Esophagus squamous epithelium (tissue), 4 donors: ENCODE measurements around the gene RIOK3.

Experiments
- POLR2A ChIP-seq, 4 donors: fragments of 450-650 bp; IDR thresholded peaks; one replicate each; pipeline ENCODE4 v1.6.1; 2017; ENCODE audit warnings: antibody characterized with exemption in 4 of 4, mild to moderate bottlenecking in 4 of 4, moderate library complexity in 3 of 4
- TF ChIP-seq, protein P1 (sequence below), 6 experiments: fragments of 450-650 bp in 4 of 6; fragments of 200-600 bp in 2 of 6; sonication (generic) in 2 of 6; IDR thresholded peaks; one replicate each; pipeline ENCODE4 v1.5.1; 2016 to 2019; ENCODE audit warnings: antibody characterized with exemption in 6 of 6, mild to moderate bottlenecking in 4 of 6, moderate library complexity in 4 of 6

DNA sequence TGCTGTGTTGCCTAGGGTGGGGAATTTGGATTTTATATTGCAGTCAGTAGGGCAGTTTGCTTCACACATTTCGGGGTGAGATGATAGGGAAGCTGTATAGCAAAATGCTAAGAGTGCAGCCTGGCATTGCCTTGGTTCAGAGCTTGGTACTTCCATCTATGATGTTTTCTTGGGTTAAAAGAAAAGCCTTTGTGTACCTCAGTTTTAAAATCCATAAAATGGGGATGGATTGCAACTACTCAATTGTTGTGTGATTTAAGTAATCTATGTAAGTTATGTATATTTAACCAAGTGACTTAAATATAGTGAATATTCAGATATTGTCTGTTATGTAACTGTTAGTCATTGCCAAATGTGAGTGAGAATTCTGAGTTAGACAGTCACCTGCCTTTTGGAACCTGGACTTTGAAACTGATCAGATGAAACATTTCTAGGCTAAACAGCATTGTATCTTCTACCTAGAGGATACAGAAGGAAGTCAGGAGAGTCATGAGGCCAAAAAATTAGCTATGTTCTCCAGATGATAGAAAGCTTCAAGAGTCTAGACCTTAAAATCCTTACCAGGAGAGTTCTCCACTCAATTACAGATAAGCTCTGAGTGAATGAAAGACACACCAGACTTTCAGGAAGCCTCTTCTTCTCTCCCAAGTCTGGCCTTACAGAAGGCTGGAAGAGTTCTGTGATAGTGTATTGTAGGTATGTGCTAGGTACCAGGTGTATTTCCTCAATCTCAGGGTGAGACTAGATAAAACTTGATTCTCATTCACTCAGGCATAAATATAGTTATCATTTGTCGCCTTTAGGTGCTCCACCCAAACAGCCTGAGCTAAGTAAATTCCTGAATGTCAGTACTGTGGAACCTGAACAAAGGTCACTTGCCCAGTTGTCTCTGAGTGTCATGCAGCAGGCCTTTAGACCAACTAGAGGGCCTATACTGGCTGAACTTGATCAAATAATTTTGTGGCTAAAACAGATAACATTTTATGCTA, 7.5 kb downstream of the RIOK3 start:
- TF ChIP-seq POLR2A (IDR thresholded peaks at IDR 0.05), result no peak
- TF ChIP-seq, protein P1, sequence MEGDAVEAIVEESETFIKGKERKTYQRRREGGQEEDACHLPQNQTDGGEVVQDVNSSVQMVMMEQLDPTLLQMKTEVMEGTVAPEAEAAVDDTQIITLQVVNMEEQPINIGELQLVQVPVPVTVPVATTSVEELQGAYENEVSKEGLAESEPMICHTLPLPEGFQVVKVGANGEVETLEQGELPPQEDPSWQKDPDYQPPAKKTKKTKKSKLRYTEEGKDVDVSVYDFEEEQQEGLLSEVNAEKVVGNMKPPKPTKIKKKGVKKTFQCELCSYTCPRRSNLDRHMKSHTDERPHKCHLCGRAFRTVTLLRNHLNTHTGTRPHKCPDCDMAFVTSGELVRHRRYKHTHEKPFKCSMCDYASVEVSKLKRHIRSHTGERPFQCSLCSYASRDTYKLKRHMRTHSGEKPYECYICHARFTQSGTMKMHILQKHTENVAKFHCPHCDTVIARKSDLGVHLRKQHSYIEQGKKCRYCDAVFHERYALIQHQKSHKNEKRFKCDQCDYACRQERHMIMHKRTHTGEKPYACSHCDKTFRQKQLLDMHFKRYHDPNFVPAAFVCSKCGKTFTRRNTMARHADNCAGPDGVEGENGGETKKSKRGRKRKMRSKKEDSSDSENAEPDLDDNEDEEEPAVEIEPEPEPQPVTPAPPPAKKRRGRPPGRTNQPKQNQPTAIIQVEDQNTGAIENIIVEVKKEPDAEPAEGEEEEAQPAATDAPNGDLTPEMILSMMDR (IDR thresholded peaks at IDR 0.05), result no peak
